ENCODE measurements around the gene CDO1. TPM values are rescaled to one million over a fixed set of nuclear protein-coding genes. Genes with fewer than 3 reads are reported as not detected.

Gene CDO1
- total RNA-seq, result 3.5 and 7.4 TPM in 2 replicates

DNA sequence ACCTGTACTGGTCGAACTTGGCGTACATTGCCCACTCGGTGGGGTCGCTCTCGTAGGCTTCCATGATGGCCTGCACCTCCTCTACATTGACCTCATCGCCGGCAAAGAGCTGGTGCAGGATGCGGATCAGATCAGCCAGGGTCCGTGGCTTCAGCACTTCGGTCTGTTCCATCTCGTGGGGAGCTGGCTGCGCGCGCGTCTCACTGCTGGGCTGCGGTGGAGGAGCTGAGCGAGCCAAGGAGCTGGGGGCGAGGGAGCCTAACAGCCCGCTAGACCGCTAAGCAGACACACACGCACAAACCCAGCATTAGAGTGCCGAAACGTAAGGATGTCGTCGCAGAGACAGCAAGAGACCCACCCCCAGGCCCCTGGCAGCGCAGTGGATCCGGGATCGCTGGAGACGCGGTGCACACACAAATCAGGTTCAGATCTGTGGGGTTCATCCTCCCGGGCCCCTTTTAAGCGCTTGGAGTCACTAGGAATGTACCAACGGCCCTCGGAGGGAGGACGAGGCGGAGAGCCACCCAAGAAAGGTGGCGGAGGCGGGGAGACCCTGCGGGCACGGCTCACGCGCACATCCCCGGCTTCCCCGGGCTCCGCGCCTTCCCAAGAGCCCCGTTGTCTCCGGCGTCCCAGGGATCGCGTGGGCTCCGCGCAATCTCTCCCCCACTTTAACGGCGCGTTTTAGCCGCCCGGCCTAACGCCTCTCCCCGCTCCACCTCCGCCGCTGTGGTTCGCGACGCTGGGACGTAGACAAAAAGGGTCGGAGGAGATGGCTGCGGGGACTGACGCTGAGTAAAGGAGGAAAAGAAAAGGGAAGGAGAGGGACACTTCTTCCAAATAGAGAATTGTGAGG lies at the start of gene CDO1:
CDO1 (minus strand) TSS at position 434 of the 856 bp plus-strand sequence; CDS start at position 172, 262 bp downstream.

DNA sequence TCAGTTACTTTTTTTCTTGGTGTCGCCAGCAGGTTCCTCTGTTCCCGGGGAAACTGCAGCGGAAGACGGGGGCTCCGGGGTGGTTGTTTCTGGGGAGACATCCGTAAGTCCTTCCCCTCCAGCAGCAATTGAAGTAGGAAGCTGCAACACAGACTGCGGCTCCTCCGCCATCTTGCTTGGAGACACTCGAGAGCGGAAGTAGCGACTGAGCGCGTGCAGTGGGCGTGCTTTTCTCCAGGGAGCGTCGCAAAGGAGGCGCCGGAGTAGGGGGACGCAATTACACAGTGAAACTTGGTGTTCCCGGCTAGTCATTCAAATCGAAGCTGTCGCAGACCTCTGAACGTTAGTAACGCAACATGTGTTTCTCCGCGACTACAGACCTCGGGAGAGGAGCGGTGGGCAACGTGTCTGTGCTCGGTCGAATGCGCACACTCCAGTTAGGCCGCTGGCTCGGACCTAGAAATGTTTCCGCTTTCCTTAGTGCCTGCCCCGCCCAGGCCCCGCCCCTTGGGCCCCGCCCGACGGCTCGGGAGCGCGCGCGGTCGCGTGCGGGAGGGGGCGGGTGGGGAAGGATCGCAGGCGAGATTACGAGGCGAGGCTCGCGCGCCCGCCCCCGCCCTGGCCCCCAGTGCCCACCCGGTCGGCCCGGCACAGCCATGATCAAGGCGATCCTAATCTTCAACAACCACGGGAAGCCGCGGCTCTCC lies 25.1 kb upstream of the CDO1 start, which contains the start of the genes AP3S1 and ATG12:
AP3S1 (plus strand) TSS at position 554 of the 707 bp plus-strand sequence; CDS start at position 657, 103 bp downstream.
ATG12 (minus strand) TSS at position 184 of the 707 bp plus-strand sequence; CDS start at position 171, 13 bp downstream.

Other genes starting within 250 kb of the CDO1 start
- gene TICAM2, start 214.2 kb downstream of the CDO1 start, total RNA-seq, result 3.3 TPM in 2 replicates
- 137 and 148 TPM in 2 replicates for gene TMED7, start 190.6 kb downstream of the CDO1 start, total RNA-seq
- gene ATG12, start 24.9 kb upstream of the CDO1 start, total RNA-seq, result 34.9 and 48.2 TPM in 2 replicates
- gene AP3S1, start 25.3 kb upstream of the CDO1 start, total RNA-seq, result 89.3 and 104 TPM in 2 replicates
- under 0.01 and 0.19 TPM in 2 replicates for gene LVRN, start 145.8 kb upstream of the CDO1 start, total RNA-seq
- not detected in 2 replicates for gene ARL14EPL, start 215.8 kb upstream of the CDO1 start, total RNA-seq